ENCODE results near the gene FGF4.

Gene FGF4

GRCh38 chr11:69773626-69774353 lies 1.4 kb downstream of the FGF4 start:
- H3K9me3 ChIP-seq (ENCODE audit: control insufficient read depth, insufficient read depth, low read depth, low read length) = no peaks in the 10 kb centered on the region
- POLR2A ChIA-PET = no interaction called here
- H3K27ac ChIP-seq (ENCODE audit: extremely low read depth, low read depth, low read length) = no peak overlapping the region
- H3K36me3 ChIP-seq (ENCODE audit: control insufficient read depth in 2 of 2, insufficient read depth in 1 of 2, low read length in 2 of 2) = no peaks in the 10 kb centered on the region
- no peak for TF ChIP-seq ZNF221 (tag by site-specific recombination; IDR thresholded peaks at IDR 0.05; ENCODE audit: borderline replicate concordance)
- TF ChIP-seq ZBTB49 (tag by site-specific recombination; IDR thresholded peaks at IDR 0.05; ENCODE audit: low read depth) = no peak
- TF ChIP-seq GFI1B (tag by site-specific recombination; IDR thresholded peaks at IDR 0.05) = no peak
- no peak for TF ChIP-seq ZNF777 (tag by site-specific recombination; IDR thresholded peaks at IDR 0.05; ENCODE audit: borderline replicate concordance)
- TF ChIP-seq ZNF10 (tag by site-specific recombination; IDR thresholded peaks at IDR 0.05) = no peak
- TF ChIP-seq ZNF664 (tag by site-specific recombination; IDR thresholded peaks at IDR 0.05) = no peak
- CTCF ChIA-PET = no interaction called here
- H3K4me3 ChIP-seq (ENCODE audit: low read depth, low read length) = no peak overlapping the region
- H3K4me1 ChIP-seq (ENCODE audit: control insufficient read depth, insufficient read depth, low read length) = no peaks in the 10 kb centered on the region

GRCh38 chr11:69771466-69771865 lies 3.7 kb downstream of the FGF4 start:
- no peaks in the 10 kb centered on the region for H3K4me1 ChIP-seq (ENCODE audit: control insufficient read depth, insufficient read depth, low read length)
- no peak overlapping the region for H3K4me3 ChIP-seq (ENCODE audit: low read depth, low read length)
- POLR2A ChIA-PET = no interaction called here
- H3K36me3 ChIP-seq (ENCODE audit: control insufficient read depth in 2 of 2, insufficient read depth in 1 of 2, low read length in 2 of 2) = no peaks in the 10 kb centered on the region
- TF ChIP-seq ZBTB17 (tag by site-specific recombination; IDR thresholded peaks at IDR 0.05) (no peak), KLF17 (tag by site-specific recombination; IDR thresholded peaks at IDR 0.05) (no peak), ZNF596 (tag by site-specific recombination; IDR thresholded peaks at IDR 0.05) (no peak), BCL11A (tag by site-specific recombination; IDR thresholded peaks at IDR 0.05; ENCODE audit: low read depth) (no peak), ZNF140 (tag by site-specific recombination; IDR thresholded peaks at IDR 0.05) (no peak), GLIS1 (tag by site-specific recombination; IDR thresholded peaks at IDR 0.05) (no peak), ZNF658 (tag by site-specific recombination; IDR thresholded peaks at IDR 0.05) (no peak), PBX3 (CRISPR knock-in tag; IDR thresholded peaks at IDR 0.05) (no peak), ZNF416 (tag by site-specific recombination; IDR thresholded peaks at IDR 0.05) (no peak), ZNF223 (tag by site-specific recombination; IDR thresholded peaks at IDR 0.05) (no peak), ZNF701 (tag by site-specific recombination; IDR thresholded peaks at IDR 0.05) (no peak), ELK4 (IDR thresholded peaks at IDR 0.05; ENCODE audit: borderline replicate concordance, low read depth, low read length) (no peak), GFI1B (tag by site-specific recombination; IDR thresholded peaks at IDR 0.05) (no peak), IKZF3 (tag by site-specific recombination; IDR thresholded peaks at IDR 0.05) (no peak)
- H3K9me3 ChIP-seq (ENCODE audit: control insufficient read depth, insufficient read depth, low read depth, low read length) = no peaks in the 10 kb centered on the region
- H3K27ac ChIP-seq (ENCODE audit: extremely low read depth, low read depth, low read length) = no peak overlapping the region
- CTCF ChIA-PET = interaction anchor here (0.8 kb wide), 1 partner anchor 16 kb away, joined by 4 read pairs; no protein-coding TSS in a partner anchor
